ENCODE data around the gene IPO7. TPM values are rescaled to one million over a fixed set of nuclear protein-coding genes. Genes with fewer than 3 reads are reported as not detected.

IPO7 gene
- total and polyA plus RNA-seq, 2 donors (not counting 3 experiments of a cell fraction or from before 2014, with no cell fraction given): 32.9 to 170 TPM

DNA sequence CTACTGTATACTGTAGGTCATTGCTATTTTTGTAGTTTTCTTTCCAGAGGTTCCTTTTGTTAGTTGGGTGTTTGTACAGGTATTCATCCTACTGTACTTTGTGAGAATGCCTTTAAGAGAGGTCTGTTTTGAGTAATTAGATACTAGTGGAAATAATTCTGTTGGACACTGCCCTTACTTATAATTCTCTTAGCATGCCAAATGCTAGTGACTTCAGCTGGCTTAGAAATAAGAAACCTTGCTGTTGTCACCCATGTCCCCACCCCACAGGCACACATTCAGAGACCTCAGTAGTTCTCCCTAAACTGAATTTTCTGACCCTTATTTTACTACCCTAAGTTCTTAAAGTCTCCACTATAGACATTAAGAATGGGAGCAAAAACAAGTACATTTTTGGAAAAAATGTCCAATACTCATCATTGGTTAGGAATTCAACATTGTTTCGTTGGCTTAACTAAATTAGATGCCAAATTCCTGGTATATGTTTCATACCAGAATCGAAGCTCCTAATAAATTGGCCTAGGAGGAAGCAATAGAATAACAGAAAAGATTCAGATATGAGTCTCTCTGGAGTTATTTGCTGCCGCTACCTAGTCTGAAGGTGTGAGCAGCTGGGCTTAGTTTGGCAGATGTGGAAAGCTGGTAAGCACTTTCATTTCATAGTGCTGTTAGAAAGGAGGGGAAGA is 104.8 kb downstream of the IPO7 start:
- Histone ChIP-seq H3K9me3 (replicated peaks; ENCODE audit: control insufficient read depth, insufficient read depth, low read length) (no peaks in the 10 kb centered on the region), H2AFZ (ENCODE audit: low read depth, low read length) (no peak overlapping the region), H3K4me3 (replicated peaks in 1 of 3; ENCODE audit: insufficient read depth in 1 of 3, low read depth in 1 of 3, low read length in 3 of 3) (no peak overlapping the region), H3K9me1 (replicated peaks; ENCODE audit: control insufficient read depth, extremely low read depth, insufficient read depth, low read length) (no peaks in the 10 kb centered on the region), H3K4me2 (ENCODE audit: insufficient read depth, low read length) (peak overlapping the region; percentile 11), H3K79me2 (ENCODE audit: control insufficient read depth, insufficient read depth, low read length) (no peaks in the 10 kb centered on the region), H4K20me1 (replicated peaks; ENCODE audit: control insufficient read depth, extremely low read depth, insufficient read depth, low read length) (no peaks in the 10 kb centered on the region), H3K4me1 (ENCODE audit: control insufficient read depth, extremely low read depth, insufficient read depth, low read length) (peaks cover 5% of the 10 kb centered on the region), H3K9ac (replicated peaks; ENCODE audit: extremely low read depth, insufficient read depth, low read length) (no peak overlapping the region), H3K36me3 (ENCODE audit: control insufficient read depth in 2 of 2, extremely low read depth in 1 of 2, insufficient read depth in 2 of 2, low read length in 2 of 2) (peaks cover 2 to 3% of the 10 kb centered on the region in 2 experiments), H3K27me3 (ENCODE audit: control insufficient read depth in 2 of 2, insufficient read depth in 2 of 2, low read length in 2 of 2) (no peaks in the 10 kb centered on the region), H3K27ac (ENCODE audit: insufficient read depth, low read depth, low read length) (no peak overlapping the region)
- no peak for FAIRE-seq
- BruUV-seq (replicated peaks): no TSS peak
- ChIA-PET CTCF (interaction anchor here (1.1 to 3.1 kb wide), 7 partner anchors 9 to 474 kb away, joined by 3 to 16 read pairs (median 4); partner anchors contain the start of gene ZNF143), POLR2A (no interaction called here)
- dilution Hi-C loops (cut with MboI; ENCODE audit: extremely low pct_ligation_motif_present, low sequenced_read_pairs): no loop called here
- no peak for TF ChIP-seq JUN (IDR thresholded peaks at IDR 0.05; ENCODE audit: borderline replicate concordance, insufficient read depth, insufficient read length, low read depth)
- no peak for TF ChIP-seq GATA2 (IDR thresholded peaks at IDR 0.05; ENCODE audit: insufficient read depth, insufficient read length, low read depth, low read length)
- no peak for TF ChIP-seq POLR2A (IDR thresholded peaks at IDR 0.05; ENCODE audit: low read depth, low read length)
- no peak for TF ChIP-seq MYC (IDR thresholded peaks at IDR 0.05; ENCODE audit: low read depth, low read length)
- no peak for TF ChIP-seq POLR2AphosphoS5 (IDR thresholded peaks at IDR 0.05; ENCODE audit: insufficient read depth, low read depth, low read length)
- no peak for TF ChIP-seq MAX (IDR thresholded peaks at IDR 0.05; ENCODE audit: insufficient read depth, insufficient read length)
- no peak for TF ChIP-seq CTCF (IDR thresholded peaks at IDR 0.05; ENCODE audit: extremely low read depth in 1 of 2, insufficient read depth in 1 of 2, low read depth in 1 of 2, low read length in 2 of 2)
- no peak for TF ChIP-seq FOS (IDR thresholded peaks at IDR 0.05; ENCODE audit: borderline replicate concordance, insufficient read depth, low read length)
- TF ChIP-seq EZH2 (IDR thresholded peaks at IDR 0.05; ENCODE audit: borderline replicate concordance, low read depth, low read length, severe bottlenecking): no peak
- intact Hi-C loops (cut with micrococcal nuclease): no loop called here
- DNase-seq (ENCODE audit: low read depth, low spot score): no peak
